ENCODE data around the gene AP5S1. TPM values are rescaled to one million over a fixed set of nuclear protein-coding genes. Genes with fewer than 3 reads are reported as not detected.
A peak's percentile ranks its signal among the peaks of the same experiment; 100 is the strongest.

The AP5S1 gene
- total RNA-seq, 1 experiment from 2014 or later = 2.8 TPM

- no peak for TF ChIP-seq MLX (CRISPR knock-in tag; IDR thresholded peaks at IDR 0.05)
- no peak for TF ChIP-seq NR2C2 (CRISPR knock-in tag; IDR thresholded peaks at IDR 0.05)
- peak; percentile 77; the same call in 1 of the 2 replicates for TF ChIP-seq TEAD1 (CRISPR knock-in tag; IDR thresholded peaks at IDR 0.05)
- no peak for TF ChIP-seq ESRRA (CRISPR knock-in tag; IDR thresholded peaks at IDR 0.05; ENCODE audit: borderline replicate concordance)
- TF ChIP-seq ZNF219 (CRISPR knock-in tag; IDR thresholded peaks at IDR 0.05; ENCODE audit: borderline replicate concordance) = no peak
- TF ChIP-seq AR (CRISPR knock-in tag; IDR thresholded peaks at IDR 0.05) = no peak
- peak; percentile 79; the same call in 1 of the 2 replicates for TF ChIP-seq SP1 (CRISPR knock-in tag; conservative IDR thresholded peaks at IDR 0.05)
- peak; percentile 64; the same call in 1 of the 2 replicates for TF ChIP-seq FOXP1 (CRISPR knock-in tag; IDR thresholded peaks at IDR 0.05; ENCODE audit: borderline replicate concordance)
- no peak for TF ChIP-seq E2F4 (CRISPR knock-in tag; IDR thresholded peaks at IDR 0.05; ENCODE audit: borderline replicate concordance, low read depth)
- peak; percentile 66; the same call in 1 of the 2 replicates for TF ChIP-seq USF2 (CRISPR knock-in tag; IDR thresholded peaks at IDR 0.05)
- TF ChIP-seq IRF1 (CRISPR knock-in tag; IDR thresholded peaks at IDR 0.05) = no peak
- TF ChIP-seq NFYB (CRISPR knock-in tag; conservative IDR thresholded peaks at IDR 0.05; ENCODE audit: low read depth) = peak; percentile 78
- no peak for TF ChIP-seq ZNF423 (CRISPR knock-in tag; IDR thresholded peaks at IDR 0.05)
- TF ChIP-seq JUN (CRISPR knock-in tag; IDR thresholded peaks at IDR 0.05) = 0 out of 2 replicates have a peak, but pooled peaks have one; percentile 54
- TF ChIP-seq TP53 (CRISPR knock-in tag; IDR thresholded peaks at IDR 0.05) = peak; percentile 31; the same call in 1 of the 2 replicates
- TF ChIP-seq FOXK1 (CRISPR knock-in tag; IDR thresholded peaks at IDR 0.05) = peak; percentile 26; the same call in 1 of the 2 replicates
- TF ChIP-seq ELF4 (CRISPR knock-in tag; IDR thresholded peaks at IDR 0.05; ENCODE audit: low read depth) = no peak
- peak; percentile 84 for TF ChIP-seq MAX (CRISPR knock-in tag; IDR thresholded peaks at IDR 0.05)
- no peak for TF ChIP-seq HMGA2 (CRISPR knock-in tag; IDR thresholded peaks at IDR 0.05)
- TF ChIP-seq SMAD3 (CRISPR knock-in tag; IDR thresholded peaks at IDR 0.05; ENCODE audit: borderline replicate concordance) = peak; percentile 66; the same call in 1 of the 2 replicates
- TF ChIP-seq E2F1 (CRISPR knock-in tag; IDR thresholded peaks at IDR 0.05) = no peak
- no peak for TF ChIP-seq IRF2 (CRISPR knock-in tag; IDR thresholded peaks at IDR 0.05; ENCODE audit: borderline replicate concordance, low read depth)
- TF ChIP-seq CREB1 (CRISPR knock-in tag; IDR thresholded peaks at IDR 0.05) = no peak
- peak; percentile 31; the same call in 1 of the 2 replicates for TF ChIP-seq ZNF232 (CRISPR knock-in tag; IDR thresholded peaks at IDR 0.05)
- peak; percentile 75 for TF ChIP-seq ARID4B (CRISPR knock-in tag; IDR thresholded peaks at IDR 0.05; ENCODE audit: borderline replicate concordance)
Measured at GRCh38 chr20:3846740-3847428, 26.5 kb downstream of the AP5S1 start, which contains the start of gene MAVS (continued).

Measured in WTC11 (cell line).